Stimulated activated CD8-positive, alpha-beta memory T cell treated with anti-CD3 and anti-CD28 coated beads, Interleukin-7, amount 100 ng/mL, for 1 hour (primary cell): ENCODE data around the gene ZSWIM8.
A peak's percentile ranks its signal among the peaks of the same experiment; 100 is the strongest.
"Not testable (repeated sequence)": the region's sequence is repeated elsewhere in the genome, so short reads cannot be mapped to it uniquely, and the experiment has no call there.

Source experiments
- DNase-seq, 2 donors: peaks; one replicate each; pipeline ENCODE4 v3.0.0-alpha.2; 2020; ENCODE audit warnings: low read depth in 2 of 2

The ZSWIM8 gene, protein sequence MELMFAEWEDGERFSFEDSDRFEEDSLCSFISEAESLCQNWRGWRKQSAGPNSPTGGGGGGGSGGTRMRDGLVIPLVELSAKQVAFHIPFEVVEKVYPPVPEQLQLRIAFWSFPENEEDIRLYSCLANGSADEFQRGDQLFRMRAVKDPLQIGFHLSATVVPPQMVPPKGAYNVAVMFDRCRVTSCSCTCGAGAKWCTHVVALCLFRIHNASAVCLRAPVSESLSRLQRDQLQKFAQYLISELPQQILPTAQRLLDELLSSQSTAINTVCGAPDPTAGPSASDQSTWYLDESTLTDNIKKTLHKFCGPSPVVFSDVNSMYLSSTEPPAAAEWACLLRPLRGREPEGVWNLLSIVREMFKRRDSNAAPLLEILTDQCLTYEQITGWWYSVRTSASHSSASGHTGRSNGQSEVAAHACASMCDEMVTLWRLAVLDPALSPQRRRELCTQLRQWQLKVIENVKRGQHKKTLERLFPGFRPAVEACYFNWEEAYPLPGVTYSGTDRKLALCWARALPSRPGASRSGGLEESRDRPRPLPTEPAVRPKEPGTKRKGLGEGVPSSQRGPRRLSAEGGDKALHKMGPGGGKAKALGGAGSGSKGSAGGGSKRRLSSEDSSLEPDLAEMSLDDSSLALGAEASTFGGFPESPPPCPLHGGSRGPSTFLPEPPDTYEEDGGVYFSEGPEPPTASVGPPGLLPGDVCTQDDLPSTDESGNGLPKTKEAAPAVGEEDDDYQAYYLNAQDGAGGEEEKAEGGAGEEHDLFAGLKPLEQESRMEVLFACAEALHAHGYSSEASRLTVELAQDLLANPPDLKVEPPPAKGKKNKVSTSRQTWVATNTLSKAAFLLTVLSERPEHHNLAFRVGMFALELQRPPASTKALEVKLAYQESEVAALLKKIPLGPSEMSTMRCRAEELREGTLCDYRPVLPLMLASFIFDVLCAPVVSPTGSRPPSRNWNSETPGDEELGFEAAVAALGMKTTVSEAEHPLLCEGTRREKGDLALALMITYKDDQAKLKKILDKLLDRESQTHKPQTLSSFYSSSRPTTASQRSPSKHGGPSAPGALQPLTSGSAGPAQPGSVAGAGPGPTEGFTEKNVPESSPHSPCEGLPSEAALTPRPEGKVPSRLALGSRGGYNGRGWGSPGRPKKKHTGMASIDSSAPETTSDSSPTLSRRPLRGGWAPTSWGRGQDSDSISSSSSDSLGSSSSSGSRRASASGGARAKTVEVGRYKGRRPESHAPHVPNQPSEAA (N-terminal part only)

DNA sequence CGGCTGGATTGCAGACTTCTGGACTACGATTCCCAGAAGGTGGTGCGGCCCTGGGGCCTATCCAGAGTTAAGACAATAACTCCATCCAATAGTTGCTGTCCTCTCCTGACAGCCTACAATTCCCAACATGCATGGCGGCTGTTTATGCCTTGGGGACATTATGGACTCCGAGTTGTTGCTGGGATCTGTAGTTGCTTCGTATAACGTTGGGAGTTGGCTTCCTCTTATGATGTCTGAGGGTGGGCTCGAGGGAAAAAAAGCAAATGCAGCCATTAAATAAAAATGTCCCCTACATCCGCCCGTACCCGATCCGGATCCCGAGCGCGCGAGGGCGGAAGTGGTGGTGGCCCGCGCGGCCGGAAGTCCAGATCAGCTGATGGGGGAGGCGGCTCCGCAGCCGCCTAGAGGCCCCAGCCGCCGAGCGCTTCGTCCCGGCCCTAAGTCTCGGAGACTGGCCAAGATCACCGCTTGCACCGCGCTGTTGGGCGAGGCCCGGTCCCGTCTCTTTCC, at the start of gene ZSWIM8:
TSS of gene ZSWIM8 (plus strand) at position 396 of the 510 bp plus-strand sequence. CDS start 273 bp downstream, outside the sequence.
- DNase-seq: peak; percentile 73 to 75

DNA sequence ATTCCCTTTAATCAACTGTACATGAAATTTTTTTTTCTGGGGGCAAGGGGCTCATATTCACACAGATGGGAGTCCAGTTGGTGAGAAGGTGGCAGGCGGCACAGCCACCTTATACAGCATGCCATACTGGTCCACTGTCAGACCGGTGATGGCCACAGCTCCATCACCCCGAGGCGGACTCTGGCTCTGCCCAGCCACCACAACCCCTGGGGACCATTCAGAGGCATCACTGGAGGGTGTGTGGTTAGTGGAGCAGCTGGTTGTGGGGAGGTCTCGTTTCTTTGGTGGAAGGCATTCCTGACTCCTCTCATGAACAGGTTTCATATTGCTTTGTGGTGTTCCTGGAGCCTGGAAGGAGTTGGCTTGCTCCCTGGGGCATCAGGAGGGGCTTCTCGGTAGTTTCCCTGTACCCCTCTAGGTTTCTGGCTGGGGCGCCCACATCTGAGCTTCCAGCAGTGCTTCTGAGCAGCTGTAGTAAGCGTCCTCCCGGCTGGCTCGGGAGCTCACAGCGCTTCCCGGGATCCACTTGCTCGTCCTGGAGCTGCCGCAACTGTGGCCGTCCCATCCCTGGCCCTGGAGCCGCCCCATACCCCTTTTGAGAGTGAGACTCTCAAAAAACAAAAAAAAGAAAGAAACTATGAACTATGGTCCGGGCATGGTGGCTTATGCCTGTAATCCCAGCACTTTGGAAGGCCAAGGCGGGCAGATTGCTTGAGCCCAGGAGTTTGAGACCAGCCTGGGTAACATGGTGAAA, 44.7 kb upstream of the ZSWIM8 start:
- DNase-seq: not testable (repeated sequence)

DNA sequence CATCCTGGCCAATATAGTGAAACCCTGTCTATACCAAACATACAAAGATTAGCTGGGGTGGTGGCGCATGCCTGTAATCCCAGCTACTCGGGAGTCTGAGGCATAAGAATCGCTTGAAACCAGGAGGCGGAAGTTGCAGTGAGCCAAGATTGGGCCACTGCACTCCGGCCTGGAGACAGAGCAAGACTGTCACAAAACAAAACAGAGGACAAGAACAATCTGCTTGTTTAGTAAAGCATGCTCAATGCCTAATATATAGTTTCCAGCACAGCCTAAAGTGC, 43.0 kb upstream of the ZSWIM8 start:
- DNase-seq: no peak

DNA sequence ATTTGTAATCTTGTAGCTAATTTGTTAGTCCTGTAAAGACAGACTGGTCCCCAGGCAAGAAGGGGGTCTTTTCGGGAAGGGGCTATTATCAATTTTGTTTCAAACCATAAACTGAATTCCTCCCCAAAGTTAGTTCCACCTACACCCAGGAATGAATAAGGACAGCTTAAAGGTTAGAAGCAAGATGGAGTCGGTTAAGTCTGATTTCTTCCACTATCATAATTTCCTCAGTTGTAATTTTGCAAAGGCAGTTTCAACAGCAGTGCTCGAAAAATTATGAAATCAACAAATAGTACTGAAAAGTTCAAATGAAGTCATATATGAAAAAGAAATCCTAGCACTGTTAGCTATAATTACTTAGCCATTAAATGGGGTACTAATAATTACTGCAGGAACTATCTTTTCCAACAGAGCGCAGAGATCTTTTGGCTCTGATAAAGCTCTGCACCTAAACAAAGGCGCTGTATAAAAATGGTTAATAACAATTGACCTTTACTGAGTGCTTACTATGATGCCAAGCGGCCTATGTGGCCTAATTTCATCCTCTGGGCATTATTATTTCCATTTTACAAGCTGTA, 42.0 kb upstream of the ZSWIM8 start:
- DNase-seq: no peak

DNA sequence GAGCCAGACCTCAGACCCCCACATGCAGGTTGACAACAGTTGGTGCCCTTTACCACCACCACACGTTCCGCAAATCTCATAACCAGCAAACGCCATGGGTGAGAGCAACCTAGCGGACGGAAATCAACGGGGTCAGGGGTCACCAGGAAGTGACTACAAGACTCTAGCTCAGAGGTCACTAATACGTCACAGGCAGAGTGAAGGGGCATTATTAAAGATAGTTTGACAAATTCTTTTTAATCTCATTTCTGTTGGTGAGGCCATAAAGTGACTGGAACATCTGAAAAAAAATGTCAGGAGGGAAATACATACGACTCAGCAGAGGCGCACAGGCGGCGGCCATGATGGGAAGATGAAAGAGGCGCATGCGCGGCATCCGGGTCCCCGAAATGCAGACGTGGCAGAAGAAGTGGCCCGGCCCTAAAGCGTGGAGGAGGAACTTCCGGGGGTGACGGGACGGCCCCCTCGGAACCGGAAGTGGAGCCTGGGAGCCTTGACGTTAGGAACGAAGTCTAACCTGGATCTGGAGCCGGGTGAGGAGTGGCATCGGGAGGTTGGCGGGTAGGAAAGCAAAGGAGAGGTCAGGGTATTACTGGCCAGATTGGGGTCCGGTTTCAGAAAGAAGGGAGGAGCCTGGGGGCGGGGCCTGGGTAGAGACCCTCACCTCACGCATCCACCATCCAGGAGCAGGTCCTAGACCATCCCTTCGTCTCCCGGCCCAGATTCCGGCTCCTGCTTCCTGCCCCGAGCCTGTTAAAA, 41.3 kb upstream of the ZSWIM8 start, which contains the start of gene SEC24C:
TSS of gene SEC24C (plus strand) at position 468 of the 759 bp plus-strand sequence. CDS start 2,461 bp downstream, outside the sequence.
- DNase-seq: peak; percentile 89

DNA sequence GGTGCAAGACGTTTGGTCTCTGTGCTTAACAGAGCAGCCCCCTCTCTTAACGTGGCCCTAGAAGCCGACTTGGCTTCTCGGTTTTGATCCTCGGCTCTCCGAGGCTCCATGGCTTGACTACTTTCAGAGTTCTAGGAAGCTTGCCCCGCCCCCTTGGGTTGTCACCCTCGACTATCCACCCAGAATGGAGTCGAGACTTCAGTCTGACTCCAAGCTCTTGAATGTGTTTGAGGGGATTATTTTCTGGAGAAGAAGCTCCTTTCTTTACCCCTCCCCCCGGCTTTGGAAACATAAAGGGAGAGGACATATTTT, 40.8 kb upstream of the ZSWIM8 start:
- DNase-seq: peak in 1 of 2 donors; percentile 16

DNA sequence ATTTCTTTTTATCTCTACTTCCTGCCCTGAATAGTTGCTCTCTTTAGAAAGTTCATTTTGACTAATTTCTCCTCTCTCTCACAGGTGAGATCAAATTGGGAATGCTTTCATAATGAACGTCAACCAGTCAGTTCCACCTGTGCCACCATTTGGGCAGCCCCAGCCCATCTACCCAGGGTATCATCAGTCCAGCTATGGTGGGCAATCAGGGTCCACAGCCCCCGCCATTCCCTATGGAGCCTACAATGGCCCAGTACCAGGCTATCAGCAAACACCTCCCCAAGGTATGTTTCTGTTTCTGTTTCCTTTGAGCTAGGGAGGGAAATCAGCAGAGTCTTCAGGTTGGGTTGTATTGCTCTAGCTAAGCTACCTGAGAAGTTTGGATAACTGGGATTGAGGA, 38.7 kb upstream of the ZSWIM8 start:
- DNase-seq: no peak

DNA sequence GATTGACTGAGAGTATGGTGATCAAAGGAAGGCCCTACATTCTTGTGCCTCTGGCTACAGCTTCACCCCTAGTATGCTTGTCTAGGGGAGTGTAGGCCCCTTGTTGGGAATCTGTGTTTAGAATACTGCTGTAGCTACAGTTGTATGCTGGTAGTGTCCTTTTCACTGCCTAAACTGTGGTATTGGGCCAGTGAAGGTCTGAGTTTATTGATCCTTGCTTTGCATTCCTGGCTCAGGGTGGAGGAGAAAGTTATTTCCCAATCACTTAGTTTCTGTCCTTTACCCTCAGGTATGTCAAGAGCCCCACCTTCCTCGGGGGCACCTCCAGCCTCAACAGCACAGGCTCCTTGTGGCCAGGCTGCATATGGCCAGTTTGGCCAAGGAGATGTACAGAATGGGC, 34.6 kb upstream of the ZSWIM8 start:
- DNase-seq: no peak

DNA sequence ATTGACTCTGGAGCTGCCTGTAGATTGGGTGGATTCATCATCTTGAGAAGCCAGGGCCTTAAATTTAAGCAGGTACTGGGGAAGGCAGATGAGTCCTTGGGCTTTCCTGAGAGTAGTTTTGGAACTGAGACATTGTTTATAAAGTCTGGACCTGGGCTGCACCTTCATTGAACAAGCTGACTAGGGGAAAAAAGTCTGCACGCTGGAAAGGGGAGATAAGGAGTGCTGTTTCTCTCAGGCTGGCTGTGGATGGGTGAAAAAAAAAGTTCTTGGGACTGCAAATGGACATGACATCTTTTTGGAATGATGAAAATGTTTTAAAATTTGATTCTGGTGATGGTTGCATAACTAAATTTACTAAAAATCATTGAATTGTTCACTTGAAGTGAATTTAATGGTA, 29.2 kb upstream of the ZSWIM8 start:
- no peak for DNase-seq

DNA sequence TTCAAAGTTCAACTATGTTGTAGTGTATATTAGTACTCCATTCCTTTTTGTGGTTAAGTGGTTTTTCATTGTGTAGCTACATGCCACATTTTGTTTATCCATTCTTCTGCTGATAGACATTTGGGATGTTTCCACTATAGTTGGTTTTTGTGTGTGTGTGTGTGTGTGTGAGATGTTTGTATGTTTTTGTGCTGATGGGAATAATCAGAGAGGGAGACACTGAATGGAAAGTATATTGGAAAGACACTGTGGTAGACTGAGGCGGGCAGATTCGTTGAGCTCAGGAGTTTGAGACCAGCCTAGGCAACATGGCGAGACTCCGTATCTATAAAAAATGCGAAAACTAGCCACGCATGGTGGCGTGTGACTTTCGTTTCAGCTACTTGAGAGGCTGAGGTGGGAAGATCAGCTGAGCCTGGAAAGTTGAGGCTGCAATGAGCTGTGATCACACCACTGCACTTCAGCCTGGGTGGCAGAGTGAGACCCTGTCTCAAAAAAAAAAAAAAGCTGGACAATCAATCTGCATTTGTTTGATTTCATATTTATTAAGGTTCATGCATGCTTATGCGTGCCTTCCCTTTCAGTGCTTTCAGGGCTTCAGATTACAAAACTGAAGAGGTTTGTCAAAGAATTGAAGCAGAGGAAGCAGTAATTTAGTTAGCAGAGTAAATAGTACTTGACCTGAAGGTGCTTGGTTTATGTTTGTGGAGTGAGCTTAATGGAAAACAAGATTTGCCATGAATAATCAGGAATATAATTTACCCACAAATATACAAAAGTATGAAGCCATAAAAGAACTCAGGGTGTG, 26.5 kb upstream of the ZSWIM8 start:
- DNase-seq: no peak

DNA sequence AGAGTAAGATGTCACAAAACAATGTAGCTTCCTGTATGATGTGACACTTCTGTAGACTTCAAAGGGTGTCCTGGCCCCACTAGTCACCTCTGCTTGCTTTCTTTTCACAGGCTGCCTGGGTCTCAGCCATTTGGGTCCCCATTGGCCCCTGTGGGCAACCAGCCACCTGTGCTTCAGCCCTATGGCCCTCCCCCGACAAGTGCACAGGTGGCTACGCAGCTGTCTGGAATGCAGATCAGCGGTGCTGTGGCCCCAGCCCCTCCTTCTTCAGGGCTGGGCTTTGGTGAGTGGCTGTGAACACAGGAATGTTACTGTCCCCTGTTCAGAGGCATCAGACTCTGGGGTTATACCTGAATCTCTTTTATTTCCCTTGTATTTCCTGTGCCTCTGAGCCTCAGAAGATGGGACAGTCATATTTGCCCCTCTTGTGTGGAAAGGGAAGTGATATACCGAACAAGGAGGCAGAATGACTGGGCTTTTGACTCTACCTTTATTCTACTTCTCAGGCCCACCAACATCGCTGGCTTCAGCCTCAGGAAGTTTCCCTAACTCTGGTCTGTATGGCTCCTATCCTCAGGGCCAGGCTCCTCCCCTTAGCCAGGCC, 25.8 kb upstream of the ZSWIM8 start:
- no peak for DNase-seq

DNA sequence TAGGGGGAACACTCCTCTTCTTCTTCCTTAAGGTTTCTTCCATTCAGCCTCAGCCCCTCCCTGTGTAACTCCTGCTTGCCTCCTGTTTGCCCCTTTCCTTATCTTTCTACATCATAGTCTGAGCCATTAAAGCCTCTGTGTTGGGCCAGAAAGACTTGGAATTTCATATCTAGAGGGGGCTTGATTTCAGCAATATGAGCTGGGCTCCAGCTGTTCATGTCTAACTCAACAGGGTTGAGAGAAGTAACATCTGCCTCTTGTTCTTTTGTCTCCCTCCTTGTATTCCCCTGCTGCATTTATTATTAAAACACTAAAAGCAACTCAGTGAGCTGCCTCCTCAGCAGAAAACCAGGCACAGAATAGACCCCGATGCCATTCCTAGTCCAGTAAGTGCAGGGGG, 23.6 kb upstream of the ZSWIM8 start:
- no peak for DNase-seq

DNA sequence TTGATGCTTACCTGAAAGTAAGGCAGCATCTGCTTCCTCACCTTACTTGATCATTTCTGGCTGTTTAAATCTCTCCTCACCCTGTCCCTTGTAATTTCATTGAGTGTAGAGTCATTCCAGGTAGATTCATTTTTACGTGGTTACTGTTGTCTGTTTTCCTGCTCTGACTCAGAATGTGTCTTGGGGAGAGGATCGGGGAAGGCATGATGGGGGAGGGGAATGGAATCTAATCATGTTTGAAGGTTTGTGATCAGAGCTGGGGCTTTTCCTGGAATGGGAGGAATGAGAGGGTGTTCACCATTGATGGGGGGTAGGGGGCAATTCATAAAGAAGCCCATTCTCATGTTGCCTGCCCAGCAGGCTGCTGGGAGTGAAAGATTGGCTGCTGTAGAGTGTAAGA, 22.5 kb upstream of the ZSWIM8 start:
- no peak for DNase-seq

DNA sequence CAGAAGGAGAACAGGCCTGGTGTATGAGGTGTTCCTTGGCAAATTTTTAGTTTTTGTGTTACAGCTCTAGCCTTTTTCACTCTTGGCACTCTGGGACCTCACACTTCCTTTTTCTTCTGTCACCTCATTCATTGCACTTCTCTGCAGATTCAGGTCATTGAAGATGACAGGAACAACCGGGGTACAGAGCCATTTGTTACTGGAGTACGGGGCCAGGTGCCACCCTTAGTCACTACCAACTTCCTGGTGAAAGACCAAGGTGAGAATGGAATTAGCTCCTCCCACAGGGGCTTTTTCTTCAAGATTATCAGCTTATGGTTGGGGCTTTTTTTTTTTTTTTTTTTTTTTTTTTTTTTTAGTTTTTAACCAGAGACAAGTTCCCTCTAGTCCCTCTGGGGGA, 22.1 kb upstream of the ZSWIM8 start:
- no peak for DNase-seq

DNA sequence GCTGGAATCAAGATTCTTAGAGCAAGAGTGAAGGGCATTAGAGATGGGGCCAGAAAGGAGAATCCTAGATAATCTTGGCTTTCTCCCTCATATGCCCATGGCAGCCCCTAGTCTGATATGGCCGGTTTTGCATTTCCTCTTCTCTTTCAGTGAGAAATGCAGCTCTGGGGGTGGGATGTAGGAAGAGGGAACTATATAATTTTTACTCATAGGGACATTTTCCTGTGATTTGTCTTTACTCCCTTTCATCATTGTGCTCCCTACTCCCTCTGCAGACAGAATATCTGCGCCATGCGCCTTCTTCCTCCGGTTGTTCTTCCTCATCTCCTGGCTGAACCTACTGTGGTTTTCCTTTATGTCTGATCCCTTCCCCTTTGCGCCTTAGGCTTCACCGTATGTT, 20.3 kb upstream of the ZSWIM8 start:
- DNase-seq: no peak

DNA sequence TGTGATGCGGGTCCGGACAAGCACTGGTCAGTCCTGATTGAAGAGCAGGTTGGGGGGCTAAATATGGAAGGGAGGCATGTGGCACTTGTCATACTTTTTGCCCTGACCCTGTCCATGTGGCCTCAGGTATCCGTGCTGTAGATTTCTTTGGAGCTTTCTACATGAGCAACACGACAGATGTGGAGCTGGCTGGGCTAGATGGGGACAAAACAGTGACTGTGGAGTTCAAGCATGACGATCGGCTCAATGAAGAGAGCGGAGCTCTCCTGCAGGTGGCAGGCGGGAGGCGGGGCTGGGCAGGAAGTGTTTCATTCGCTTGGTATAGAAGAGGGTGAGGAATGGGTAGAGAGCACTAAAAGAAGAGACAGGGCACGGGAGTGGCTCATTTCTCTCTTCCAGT, 16.5 kb upstream of the ZSWIM8 start:
- DNase-seq: peak in 1 of 2 donors; percentile 37

DNA sequence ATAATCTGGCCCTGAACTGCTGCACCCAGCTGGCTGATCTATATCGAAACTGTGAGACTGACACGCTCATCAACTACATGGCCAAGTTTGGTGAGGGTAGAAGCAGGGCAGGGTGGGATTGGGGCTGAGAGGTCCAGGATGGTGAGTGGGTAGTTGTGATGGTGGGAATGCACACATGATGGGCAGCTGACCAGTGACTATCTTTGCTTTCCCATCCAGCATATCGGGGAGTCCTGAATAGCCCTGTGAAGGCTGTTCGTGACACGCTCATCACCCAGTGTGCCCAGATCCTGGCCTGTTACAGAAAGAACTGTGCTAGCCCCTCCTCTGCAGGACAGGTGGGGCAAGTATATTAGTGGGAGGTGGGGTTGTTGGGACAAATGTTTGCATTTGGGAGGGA, 16.0 kb upstream of the ZSWIM8 start:
- no peak for DNase-seq

DNA sequence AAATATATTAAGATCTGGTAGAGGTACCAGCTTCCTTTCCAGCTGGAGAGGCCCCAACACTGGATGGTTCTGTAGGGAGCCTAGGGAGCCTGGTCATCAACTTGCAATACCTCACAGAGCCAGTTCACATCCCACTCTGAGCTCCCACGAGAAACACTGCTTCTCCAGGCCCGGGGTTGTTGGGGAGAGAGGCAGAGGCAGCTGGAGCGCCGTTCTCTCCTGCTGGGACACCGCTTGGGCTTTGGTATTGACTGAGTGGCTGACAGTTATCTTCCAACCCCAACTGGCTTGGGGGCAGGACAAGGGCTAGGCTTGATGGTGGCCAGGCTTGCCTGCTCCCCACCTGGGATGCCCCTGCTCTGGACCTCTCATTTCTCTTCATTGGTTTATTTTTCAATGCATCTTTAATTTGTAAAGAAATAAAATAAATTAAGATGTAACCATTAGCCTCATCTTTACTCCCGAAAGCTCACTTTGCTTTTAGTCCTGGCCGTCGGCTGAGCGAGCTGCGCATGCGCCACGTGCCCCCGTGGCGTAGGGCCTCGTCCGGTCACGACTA, 13.6 kb upstream of the ZSWIM8 start:
- DNase-seq: peak; percentile 50 to 68
